Measurements from ENCODE around the gene MAP3K4.
A peak's percentile ranks its signal among the peaks of the same experiment; 100 is the strongest.

Gene MAP3K4

DNA sequence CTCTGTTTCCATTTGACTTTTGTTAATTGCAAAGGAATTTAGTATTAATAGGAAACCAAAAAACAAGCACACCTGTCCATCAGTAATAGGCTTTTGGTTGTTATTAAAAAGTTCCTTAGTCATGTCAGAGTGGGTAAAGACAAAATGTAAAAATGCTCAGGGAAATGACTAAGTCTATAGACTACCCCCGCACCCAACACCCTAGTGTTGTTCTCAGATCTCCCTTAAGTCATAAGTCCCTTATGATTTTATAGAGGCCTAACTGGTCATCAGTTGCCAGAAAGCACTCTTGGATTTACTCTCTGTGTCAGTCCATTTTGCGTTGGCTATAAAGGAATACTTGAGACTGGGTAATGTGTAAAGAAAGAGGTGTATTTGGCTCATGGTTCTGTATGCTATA lies 52.8 kb downstream of the MAP3K4 start:
- DNase-seq: no peak

DNA sequence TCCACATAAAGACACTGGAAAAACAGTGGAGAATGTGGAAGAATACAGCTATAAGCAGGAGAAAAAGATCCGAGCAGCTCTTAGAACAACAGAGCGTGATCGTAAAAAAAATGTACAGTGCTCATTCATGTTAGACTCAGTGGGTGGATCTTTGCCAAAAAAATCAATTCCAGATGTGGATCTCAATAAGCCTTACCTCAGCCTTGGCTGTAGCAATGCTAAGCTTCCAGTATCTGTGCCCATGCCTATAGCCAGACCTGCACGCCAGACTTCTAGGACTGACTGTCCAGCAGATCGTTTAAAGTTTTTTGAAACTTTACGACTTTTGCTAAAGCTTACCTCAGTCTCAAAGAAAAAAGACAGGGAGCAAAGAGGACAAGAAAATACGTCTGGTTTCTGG lies 57.1 kb downstream of the MAP3K4 start:
- no peak for DNase-seq

DNA sequence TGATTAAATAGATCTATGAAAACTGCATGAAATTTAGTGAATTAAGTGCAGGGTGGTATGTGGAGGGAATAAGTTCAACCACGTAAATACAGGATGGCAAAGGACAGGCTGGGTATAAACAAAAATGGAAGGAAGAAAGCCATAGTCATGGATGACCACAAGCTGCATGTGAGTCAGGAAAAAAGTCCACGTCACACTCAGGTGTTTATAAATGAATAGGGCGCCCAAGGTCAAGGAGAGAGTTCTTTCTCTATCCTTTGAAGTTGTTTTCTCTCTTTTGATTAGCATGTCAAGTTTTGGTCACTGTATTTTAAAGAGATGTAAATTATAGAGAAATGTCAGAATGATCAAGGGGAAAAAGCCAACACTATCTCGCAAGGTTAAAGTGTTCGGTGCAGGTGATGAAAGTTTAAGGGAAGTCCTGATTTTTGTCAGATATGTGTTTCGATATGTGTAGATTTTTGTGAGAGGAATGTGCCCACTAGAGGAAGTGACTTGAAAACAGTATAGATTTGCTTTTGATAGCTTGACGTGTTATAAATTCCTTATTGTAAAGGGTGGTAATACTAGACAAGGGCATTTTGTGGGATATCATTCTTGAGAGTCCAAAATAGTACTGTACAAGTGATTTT lies 58.7 kb downstream of the MAP3K4 start:
- DNase-seq: no peak

DNA sequence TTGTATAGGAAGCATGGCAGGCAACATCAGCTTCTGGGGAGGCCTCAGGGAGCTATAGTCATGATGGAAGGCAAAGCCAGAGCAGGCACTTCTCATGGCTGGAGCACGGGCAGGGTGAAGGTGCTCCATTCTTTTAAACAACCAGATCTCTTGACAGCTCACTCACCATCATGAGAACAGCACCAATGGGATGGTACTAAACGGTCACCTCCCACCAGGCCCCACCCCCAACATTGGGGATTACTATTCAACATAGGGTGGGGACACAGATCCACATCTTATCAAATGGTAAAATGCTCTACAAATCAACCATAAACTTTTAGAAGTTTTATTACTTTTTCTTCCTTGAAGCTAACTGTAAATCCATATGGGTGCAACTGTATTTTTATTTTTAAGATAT lies 61.5 kb downstream of the MAP3K4 start:
- DNase-seq: no peak

DNA sequence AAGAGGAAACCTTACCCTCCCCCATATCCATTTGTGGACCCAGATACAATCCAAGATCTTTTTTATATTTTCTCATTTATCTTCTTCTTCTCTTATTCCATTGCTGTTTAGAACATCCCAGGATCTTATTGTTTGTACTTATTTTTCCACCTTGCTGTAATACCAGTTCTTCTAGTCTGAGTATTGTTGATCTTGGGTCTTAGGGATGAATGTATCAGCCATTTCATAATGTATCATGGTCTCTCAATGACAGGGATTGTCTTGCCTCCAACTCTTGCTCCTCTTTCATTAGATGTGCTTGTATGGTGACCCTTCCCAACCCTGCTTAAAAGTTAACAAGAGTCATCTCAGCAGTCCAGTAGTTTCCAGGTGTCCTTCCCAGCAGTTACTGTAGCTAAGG lies 63.3 kb downstream of the MAP3K4 start:
- no peak for DNase-seq

DNA sequence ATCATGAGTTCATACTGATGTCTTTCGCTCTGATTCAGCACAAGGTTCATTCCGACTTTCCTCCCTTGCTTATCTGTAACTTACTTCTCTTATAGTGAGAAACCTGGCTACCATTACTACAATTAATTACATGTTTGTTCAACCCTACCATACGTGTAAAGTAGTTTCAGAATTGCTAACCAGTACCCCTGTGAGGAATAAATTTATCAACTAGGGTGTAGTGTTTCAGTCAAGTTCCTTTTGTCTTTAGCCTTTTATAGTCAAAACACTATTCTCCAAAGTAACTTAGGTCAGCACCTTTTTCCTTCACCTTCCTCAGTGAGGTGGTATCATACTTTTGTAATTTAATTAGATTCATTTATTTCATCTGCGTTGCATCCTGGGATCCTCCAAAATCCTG lies 64.9 kb downstream of the MAP3K4 start:
- no peak for DNase-seq

DNA sequence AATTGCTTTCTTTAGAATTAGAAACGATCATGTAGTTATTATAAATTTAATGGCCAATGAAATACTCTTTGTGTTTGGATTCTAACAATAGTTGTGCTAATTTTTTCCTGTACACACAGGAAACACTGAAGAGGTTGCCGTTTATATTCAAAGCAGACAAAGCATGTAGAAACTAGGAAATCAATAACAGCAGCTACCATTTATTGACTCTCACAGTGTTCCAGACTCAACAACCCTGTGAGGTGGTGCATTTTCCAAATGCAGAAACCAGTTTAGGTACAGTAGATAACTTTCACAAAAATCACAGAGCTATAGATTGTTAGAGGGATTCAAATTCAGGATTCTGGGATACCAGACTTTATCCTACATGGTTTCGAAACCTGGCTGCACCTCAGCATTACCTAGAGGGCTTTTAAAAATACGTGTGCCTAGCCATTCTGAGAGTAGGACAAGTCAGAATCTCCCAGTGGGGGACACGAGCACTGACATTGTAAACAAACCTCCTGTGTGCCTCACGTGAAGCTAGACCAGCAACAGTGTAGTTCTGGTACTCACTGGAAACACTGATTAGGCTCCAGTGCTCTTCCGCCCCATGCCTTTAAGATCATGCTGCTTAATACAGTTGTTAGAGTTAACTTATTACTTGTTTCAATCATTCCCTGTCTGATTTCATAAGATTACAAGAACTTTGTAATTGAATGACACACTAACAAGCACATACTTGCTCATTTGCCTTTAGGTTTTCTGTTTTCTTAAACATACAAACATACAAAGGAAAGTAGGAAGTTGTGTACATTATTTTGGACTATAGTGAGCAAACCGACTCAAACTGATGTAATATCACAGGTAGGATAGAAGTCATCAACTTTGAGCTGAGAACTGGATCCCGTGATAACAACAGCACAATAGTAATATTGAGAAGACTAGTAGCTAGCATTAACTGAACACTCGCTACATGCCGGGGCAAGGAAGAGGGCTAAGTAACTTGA lies 65.8 kb downstream of the MAP3K4 start:
- DNase-seq: no peak

DNA sequence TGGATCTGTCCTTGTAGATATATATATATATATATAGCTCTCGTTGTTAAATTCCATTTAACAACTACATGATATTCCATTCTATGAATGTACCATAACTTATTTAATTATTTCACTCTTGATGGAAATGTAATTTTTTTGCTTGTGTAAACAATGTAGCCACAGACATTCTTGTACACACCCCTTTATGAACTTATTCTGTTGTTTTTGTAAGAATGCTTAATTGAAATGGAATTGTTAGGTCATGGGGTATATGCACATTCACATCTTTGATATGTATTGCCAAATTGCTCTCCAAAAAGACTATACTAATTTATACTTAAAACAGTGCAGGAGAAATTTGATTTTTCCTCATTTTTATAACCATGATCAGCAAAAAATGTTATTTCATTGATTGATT lies 67.2 kb downstream of the MAP3K4 start:
- no peak for DNase-seq

DNA sequence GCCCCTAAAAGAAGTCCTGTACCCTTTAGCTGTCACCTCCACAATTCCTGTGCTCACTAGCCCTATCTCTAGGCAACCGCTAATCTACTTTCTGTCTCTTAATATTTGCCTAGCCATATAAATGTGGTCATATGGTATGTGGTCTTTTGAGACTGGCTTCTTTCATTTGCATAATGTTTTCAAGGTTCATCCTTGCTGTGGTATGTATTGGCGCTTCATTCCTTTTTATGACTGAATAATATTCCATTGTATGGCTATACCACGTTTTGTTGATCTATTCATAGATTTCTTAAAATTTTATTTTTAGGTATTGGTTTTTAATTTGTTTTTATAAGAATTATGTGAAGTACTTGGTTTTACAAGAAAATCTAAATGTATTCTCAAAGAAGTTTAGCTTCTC lies 70.0 kb downstream of the MAP3K4 start:
- DNase-seq: no peak

DNA sequence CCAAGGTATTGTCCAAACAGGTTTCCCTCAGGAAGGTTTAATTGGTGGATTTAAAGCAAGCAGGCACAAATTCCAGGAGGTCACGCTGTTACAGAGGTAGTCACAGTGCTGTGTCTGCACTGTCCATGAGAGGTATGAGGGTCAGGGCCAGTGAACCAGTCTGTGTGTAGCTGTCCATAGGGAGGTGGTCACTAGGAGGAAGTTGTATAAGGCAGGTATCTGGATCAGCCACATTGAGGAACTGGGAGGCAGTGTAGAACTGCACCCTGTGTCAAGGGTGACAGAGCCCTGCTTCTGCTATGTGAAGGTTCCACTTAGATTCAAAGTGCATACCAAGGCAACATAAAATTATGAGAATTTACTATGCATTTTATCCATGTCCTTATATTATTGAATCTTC lies 73.3 kb downstream of the MAP3K4 start:
- no peak for DNase-seq

DNA sequence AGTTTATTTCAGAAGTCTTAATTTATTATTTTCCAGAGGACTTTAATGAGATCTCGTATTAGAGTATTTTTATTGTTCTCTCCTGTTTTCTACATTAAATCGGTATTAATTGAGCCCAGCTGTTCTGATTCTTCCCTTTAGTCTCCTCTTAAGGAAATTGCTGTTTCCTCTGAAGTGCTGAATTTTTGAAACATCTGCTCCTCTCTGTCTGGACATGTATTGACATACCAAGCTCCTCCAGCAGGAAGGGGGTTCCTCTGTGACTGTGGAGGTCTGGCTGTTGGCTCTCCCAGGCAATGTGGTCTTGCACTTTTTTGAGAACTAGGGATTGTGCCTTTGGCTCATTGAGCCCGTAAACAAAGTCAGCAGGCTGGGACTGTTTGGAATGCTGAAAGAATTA lies 74.9 kb downstream of the MAP3K4 start:
- DNase-seq: no peak

DNA sequence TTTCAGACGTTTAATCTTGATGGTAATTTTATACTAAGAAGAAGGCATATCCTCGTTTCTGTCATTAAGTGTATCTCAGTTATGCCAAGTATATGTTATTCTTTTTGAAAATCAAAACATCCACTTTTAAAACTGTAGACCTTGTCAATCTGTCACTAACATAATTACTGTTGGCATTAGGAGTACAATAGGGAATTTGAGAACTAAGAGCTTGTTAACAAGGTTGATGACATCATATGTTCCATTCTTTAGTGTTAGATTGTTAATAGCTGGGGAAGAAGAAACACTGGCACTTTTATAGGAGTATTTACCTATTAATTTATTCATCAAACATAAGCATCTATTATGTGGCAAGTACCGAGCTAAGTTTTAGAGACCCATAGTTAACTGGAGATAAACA lies 76.2 kb downstream of the MAP3K4 start:
- DNase-seq: no peak

DNA sequence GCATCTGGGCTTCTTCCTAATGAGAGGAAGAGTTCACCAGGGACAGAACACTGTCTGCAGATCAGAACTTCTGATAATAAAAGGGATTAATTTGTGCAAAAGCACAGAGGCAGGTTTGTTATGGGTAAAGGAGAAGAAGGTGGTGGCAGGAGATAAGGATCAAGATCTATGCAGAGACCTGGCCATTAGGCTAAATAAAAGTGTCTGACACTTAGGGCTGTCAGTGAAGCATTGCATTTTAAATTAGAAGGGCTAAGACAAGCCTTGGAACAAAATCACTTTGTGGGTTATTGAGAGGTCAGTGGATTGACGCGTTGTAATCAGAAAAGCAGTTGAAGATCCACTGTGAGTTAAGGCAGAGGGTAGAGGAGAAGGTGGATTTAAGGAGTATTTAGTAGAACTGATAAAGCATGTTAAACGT lies 76.8 kb downstream of the MAP3K4 start:
- DNase-seq: peak in 1 of 2 experiments; percentile 0

DNA sequence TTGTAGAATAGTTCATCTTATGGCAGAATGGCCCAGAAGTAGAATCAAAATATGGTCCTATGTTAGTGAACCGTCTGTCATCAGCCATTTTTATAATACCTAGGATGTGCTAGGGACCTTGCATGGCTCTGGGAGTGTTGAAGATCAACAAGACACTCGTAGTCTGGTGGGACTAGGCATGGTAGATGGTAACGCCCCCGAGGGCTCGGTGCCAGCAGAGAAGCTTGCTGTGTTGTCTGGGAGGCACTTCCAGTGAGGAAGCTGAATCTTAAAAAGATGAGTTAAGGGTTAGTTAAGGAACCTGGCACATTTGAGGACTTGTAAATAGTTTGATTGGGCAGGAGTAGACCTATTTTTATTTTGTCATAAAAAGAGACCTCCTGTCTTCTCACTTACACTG lies 82.4 kb downstream of the MAP3K4 start:
- DNase-seq: no peak

DNA sequence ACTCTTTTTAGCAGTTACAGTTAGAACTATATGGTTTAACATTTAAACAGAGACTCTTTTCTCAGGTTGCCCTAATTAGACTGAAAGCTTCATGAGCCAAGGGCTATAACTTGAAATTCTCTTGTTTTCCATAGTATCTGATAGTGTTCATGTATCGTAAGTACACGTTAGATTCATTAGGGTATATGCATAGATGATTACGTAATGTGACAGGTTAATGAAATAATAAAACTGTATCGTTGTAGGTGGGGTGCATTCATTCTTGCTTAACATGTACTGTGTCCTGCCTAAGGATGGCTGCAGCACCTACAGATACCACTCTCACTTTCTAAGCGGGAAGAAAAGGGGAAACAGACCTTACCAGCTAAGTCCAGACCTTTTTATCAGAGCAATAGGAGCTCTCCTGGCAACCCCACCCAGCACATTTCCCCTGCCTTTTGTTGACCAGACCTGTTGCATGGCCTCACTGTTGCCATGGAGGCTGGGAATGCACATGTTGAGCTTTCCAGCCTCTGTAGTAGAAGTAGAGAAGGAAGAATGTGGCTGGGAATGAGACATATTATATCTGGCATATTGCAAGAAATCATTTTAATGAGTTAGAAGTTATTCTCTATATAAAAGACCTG lies 83.0 kb downstream of the MAP3K4 start:
- DNase-seq: no peak

DNA sequence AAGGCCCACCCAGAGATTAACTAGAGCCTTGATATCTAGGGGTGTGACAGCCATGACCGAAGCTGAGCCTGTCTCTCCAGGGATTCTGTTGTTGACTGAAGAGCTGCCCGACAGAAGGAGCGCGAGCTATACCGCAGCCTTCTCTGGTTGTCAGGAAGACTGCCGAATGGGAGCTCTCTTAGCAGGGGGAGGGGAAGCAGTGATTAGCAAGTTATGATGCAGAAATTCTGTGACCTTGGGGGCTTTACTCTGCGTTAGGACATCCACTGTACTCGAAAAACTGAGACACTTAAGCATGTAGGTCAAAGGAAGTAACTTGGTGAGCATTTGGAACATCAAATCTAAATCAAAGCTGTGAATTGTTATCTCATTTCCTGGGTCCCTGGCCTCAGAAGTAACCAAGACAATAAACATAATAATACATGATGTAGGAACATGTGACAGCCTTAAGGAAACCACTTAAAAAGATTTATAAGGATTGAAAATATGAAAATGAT lies 84.7 kb downstream of the MAP3K4 start:
- DNase-seq: no peak

DNA sequence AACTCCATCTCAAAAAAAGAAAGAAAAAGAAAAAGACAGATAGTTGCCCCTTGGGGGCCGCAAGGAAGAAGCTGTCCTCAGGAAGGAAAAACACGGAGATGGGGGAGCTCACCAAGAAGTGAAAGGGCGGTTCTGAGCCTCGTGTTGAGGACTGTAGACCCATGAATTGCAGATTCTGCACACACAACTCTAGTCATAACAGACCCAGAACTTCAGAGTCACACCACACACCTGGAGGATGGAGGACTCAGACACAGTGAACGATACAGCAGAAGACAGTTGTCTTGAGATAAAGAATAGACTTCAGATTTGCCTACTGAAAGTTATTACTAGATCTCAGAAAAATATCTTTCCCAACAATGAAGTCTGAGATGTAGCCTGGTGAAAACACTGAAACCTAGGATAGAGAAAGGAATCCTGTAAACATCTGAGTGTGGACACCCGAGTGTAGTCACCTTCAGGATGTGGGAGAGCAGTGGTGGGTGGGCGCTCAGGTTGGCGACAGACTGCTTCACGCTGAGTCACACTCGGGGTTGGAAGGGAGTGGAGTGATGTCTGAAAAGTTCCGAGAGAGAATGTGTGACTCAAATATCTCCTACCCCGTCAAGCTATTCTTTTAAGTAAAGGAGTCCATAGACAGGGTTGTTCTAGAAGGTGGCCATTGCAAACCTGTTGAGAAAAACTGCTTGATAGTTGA lies 88.1 kb downstream of the MAP3K4 start:
- no peak for DNase-seq

DNA sequence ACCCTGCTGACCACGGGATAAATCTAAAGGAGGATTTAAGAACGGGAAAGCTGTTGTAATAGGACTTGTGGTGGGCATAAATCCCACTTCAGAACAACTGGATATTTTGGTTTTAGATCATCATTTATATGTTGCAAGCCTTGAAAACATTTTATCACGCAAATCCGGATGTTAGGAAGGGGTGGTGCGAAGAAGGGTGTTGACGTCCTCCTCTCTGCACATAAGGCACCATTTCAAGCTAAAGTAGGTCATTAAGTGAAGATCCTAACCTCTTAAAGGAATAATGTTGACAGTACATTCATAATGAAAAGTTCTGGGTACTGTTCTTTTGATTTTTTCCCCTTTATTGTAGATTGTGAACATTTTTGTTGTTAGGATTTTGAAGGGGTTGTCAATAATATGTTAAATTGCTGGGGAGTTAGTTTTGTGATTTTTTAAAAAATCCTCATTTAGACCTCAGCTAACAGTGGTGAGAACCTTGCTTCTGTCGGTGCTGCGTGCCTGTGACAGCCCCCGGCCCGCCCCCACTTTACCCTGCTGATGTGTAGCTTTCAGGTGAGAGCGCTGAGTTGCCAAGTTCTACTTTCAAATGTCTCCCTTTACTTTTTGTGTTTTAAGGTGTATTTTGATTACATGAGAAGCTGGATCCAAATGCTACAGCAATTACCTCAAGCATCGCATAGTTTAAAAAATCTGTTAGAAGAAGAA lies 88.8 kb downstream of the MAP3K4 start:
- no peak for DNase-seq

DNA sequence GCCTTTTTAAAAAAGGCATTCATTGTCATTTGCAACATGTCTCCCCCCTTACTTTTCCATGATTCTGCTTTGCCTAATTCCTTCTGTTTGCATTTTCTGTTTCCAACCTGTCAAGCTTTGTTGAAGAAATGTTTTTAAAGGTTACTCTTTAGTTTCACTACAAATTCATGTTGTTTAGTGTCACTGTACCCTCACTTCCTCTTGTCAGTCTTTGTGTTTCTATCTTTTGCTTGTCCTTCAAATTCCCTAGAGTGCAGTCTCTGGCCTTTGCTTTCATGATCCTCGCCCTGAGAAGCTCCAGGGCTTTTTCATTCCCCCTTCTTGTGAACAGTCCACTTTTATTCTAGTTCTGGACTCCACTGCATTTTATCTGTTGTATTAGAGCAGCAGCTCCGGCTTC lies 90.6 kb downstream of the MAP3K4 start:
- DNase-seq: no peak

DNA sequence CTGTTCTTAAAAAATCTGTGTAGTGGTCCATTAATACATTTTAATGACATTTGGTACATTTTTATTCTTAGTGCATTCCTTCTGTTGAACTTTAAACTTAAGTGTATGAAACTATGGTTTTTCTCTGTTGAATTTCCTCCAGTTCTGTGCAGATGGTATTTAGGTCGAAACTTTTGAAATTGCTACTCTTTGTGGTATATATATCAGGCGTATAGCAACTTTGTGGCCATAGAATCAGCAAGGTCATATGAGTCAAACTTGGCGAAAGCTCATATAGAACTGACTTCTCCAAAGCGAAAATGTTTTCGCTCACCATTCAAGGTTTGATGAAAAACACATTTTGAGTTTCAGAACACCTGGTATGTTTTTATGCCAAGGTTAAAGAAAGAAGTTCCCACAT lies 93.7 kb downstream of the MAP3K4 start:
- no peak for DNase-seq

DNA sequence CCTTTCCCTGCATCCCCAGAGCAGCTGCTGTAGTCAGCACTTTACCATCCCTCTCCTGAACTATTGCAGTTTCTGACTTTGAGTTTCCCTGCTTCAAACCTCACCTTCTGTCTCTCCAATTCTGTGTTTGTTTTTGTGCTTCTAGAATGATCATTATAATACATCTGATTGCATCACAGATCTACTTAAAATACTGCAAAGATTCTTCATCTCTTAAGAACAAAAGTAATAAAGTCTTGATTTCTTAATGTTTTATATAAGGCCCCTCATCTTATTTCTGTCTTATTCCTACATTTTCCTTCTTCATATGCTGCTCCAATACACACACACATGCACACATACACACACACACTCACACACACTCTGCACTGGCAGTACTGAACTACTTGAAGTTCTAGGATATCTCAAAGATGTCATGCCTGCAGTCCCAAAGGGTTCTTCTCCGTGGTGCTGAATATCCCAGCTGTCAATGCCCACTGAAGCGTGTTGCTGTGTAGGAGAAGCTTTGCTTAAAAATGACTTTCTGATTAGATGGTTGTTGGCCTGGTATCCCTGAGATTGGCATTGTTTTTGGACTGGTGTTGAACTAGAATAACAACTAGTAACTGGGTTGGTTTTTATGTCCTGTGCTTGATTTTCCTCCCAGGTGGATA lies 97.2 kb downstream of the MAP3K4 start:
- DNase-seq: no peak

DNA sequence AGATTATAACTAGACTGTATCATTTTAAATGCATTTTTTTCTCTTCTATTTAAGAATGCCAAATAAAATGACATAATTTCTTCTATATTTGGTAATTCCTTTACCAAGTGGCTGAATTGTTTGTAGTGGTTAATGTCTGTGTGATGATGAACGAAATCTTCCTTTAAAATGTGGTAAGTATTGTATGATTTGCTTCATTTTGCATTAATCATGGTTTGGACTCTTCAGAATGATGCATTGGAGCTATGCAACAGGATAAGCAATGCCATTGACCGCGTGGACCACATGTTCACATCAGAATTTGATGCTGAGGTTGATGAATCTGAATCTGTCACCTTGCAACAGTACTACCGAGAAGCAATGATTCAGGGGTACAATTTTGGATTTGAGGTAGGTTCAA lies 99.6 kb downstream of the MAP3K4 start:
- DNase-seq: no peak

All from NCI-H187 (cell line).